HFFc6 (cell line): ENCODE results near the gene HOXD4. TPM values are rescaled to one million over a fixed set of nuclear protein-coding genes. Genes with fewer than 3 reads are reported as not detected.

ENCODE experiments used
- DNase-seq: peaks from one replicate; pipeline ENCODE4 v3.0.0-alpha.2; 2018
- H3K27ac Mint-ChIP-seq: 2 replicates; pipeline ENCODE4 v1.8.0; 2020; ENCODE audit warnings: mild to moderate bottlenecking, mixed read lengths
- H3K27me3 Mint-ChIP-seq: 2 replicates; pipeline ENCODE4 v1.8.0; 2021; ENCODE audit warnings: mild to moderate bottlenecking, moderate library complexity, mixed read lengths; ENCODE audit not compliant: insufficient read depth
- H3K36me3 Mint-ChIP-seq: 2 replicates; pipeline ENCODE4 v1.8.0; 2021; ENCODE audit warnings: low read depth, mixed read lengths
- H3K4me1 Mint-ChIP-seq: 2 replicates; pipeline ENCODE4 v1.8.0; 2020; ENCODE audit warnings: low read depth, mixed read lengths
- H3K4me3 Mint-ChIP-seq: 2 replicates; pipeline ENCODE4 v1.8.0; 2020; ENCODE audit warnings: mild to moderate bottlenecking, moderate library complexity, mixed read lengths
- H3K9me3 Mint-ChIP-seq: 2 replicates; pipeline ENCODE4 v1.8.0; 2020; ENCODE audit warnings: mild to moderate bottlenecking, mixed read lengths
- CTCF ChIP-seq: fragments of 200-600 bp; sonication (generic); IDR thresholded peaks from 2 replicates; pipeline ENCODE4 v1.5.0; 2021; ENCODE audit warnings: antibody characterized with exemption, mild to moderate bottlenecking
- total RNA-seq, 6 experiments: library from RNA; stranded (reverse); fragmentation: NEBNext Ultra II Directional; extraction: Animal tissue kit (Norgen Biotek cat#: 25700); gene quantifications; 2 replicates in 1 of 6; 3 replicates in 5 of 6; pipeline ENCODE4 v1.2.3, GENCODE V29; 2021

The HOXD4 gene
- total RNA-seq, 6 experiments from 2014 or later, result 0.40 to 0.69 (median 0.57) TPM; not detected in 2

GRCh38 chr2:176188774-176189680, 37.7 kb downstream of the HOXD4 start:
- Mint-ChIP-seq H3K4me1 (peaks cover 10% of the 10 kb centered on the region), H3K27me3 (peaks cover 38% of the 10 kb centered on the region), H3K4me3 (peak overlapping the region; percentile 53), H3K9me3 (no peaks in the 10 kb centered on the region), H3K36me3 (peaks cover 4% of the 10 kb centered on the region), H3K27ac (no peak overlapping the region)
- no peak for DNase-seq
- no peak for TF ChIP-seq CTCF

- Mint-ChIP-seq H3K4me1 (peaks cover 10% of the 10 kb centered on the region), H3K36me3 (peaks cover 4% of the 10 kb centered on the region), H3K27me3 (peaks cover 35% of the 10 kb centered on the region), H3K27ac (no peak overlapping the region), H3K4me3 (peak overlapping the region; percentile 53; the same call in 1 of the 2 replicates), H3K9me3 (no peaks in the 10 kb centered on the region)
- no peak for DNase-seq
- TF ChIP-seq CTCF, result no peak
These were observed 38.6 kb downstream of the HOXD4 start for GRCh38 chr2:176189681-176190641.

- DNase-seq, result no peak
- Mint-ChIP-seq H3K27ac (no peak overlapping the region), H3K36me3 (no peaks in the 10 kb centered on the region; the same call in 1 of the 2 replicates), H3K4me3 (no peak overlapping the region), H3K27me3 (peaks cover 31% of the 10 kb centered on the region), H3K4me1 (peaks cover 9% of the 10 kb centered on the region), H3K9me3 (no peaks in the 10 kb centered on the region)
- TF ChIP-seq CTCF, result no peak
These were observed 41.0 kb downstream of the HOXD4 start for GRCh38 chr2:176192351-176192750.

- TF ChIP-seq CTCF, result no peak
- no peak overlapping the region for H3K4me3 Mint-ChIP-seq
- H3K4me1 Mint-ChIP-seq, result peaks cover 2% of the 10 kb centered on the region
- peaks cover 24% of the 10 kb centered on the region for H3K27me3 Mint-ChIP-seq
- no peak for DNase-seq
- no peaks in the 10 kb centered on the region for H3K9me3 Mint-ChIP-seq
- H3K36me3 Mint-ChIP-seq, result no peaks in the 10 kb centered on the region
- H3K27ac Mint-ChIP-seq, result no peak overlapping the region
These were observed 41.7 kb downstream of the HOXD4 start for GRCh38 chr2:176193048-176193447.

GRCh38 chr2:176199902-176200301, 48.6 kb downstream of the HOXD4 start:
- Mint-ChIP-seq H3K4me3 (no peak overlapping the region), H3K27ac (no peak overlapping the region), H3K4me1 (no peaks in the 10 kb centered on the region), H3K9me3 (no peaks in the 10 kb centered on the region), H3K36me3 (no peaks in the 10 kb centered on the region), H3K27me3 (peaks cover 16% of the 10 kb centered on the region)
- no peak for TF ChIP-seq CTCF
- DNase-seq, result no peak
